Limb (tissue), 2 donors: ENCODE measurements around the gene TST.
"Not testable (repeated sequence)": the region's sequence is repeated elsewhere in the genome, so short reads cannot be mapped to it uniquely, and the experiment has no call there.

Experiments used
- DNase-seq, 2 donors: peaks; one replicate each; pipeline ENCODE4 v3.0.0-alpha.2; 2016; ENCODE audit errors: extremely low spot score in 2 of 2

Gene TST

DNA sequence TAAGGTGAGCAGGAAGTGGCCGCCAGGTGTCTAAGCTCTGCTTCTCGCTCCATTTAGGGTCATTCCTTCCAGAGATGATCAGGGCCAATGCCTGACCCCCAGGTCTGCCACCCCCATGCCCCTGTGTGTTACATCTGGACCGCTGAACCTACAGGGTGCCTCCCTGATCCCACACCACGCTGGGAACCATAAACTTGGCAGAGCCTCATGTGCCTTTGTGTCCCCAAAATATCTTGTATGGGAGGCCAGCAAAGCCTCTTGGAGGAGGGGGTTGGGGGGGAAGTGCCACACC, 3.7 kb downstream of the TST start:
- no peak for DNase-seq

DNA sequence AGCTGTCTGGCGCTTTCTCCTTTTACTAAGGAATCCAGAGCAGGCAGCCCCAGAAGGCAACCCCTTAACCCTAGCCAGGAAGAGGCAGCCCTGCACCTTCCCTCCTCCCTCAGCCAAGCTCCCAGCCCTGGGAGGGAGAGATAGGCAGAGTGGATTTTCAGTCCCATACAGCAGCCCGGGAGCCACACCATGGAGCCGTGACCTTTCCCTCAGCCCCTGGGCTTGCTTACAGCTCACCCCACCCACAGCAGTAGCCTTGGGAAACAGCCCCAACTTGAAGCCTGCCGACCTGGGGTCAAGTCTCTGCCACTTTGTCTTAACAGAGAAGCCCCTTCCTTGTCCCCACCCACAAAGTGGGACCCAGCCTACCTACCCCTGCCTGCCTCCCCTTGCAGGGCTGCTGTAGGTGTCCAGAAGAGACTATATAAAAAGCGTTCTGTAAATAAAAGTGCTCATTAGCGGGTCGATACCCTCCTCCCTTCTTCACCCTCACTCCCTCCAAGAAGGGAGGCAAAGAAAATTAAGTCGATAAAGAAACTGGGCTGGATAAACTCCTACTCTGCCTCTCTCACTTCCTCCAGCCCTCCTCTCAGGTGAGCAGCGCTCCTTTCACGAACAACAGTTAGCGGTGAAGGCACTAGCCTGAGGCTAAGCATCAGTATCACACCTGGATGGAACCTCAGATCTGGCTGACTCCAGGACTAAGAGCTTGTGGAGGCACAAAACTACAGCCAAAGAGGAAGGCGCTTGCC, 4.2 kb downstream of the TST start:
- DNase-seq: no peak

DNA sequence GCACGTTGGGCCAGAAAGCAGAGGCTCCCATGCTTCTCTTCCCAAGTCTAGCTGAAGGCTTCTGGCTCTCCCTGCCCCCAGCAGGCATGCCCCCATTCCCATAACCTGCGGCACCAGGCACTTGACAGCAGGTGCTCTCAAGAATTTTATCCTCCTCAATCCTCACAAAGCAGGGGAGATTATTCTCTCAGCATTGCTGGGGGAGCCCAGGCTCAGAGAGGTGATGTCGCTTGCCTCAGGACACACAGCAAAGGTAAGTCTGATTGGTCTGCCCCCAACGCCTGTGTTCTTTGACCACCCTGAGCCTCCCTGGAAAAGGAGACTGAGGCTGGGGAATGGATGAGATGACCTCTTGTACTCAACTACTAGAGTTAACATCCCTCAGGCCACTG, 4.8 kb downstream of the TST start:
- DNase-seq: no peak

GRCh38 chr22:37012956-37013355, 6.3 kb downstream of the TST start:
- no peak for DNase-seq

DNA sequence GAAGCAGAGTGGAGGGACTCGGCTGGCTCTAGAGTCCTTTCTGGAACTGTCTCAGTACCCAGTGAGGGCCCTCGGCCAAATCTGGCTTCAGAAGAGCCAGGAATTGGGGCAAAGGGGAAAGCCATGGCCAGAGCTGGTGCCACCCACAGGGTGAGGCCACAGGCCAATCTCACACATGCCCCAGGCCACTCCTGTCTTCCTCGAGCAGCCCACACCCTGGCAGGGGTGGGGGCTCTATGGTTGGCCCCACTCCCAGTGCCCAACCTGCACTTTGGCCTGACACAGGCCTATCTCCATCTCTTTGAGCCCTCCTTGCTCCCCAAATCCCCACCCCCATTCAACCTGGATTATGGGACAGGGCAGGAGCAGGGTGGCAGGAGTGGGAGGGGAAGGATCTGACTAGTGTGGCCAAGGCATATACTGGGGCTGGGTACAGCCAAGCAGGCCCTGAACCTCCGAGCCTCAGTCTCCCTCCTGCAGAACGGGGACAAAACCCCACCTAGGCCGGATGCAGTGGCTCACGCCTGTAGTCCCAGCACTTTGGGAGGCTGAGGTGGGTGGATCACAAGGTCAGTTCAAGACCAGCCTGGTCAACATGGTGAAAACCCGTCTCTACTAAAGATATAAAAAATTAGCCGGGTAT, 6.9 kb downstream of the TST start:
- DNase-seq: no peak

DNA sequence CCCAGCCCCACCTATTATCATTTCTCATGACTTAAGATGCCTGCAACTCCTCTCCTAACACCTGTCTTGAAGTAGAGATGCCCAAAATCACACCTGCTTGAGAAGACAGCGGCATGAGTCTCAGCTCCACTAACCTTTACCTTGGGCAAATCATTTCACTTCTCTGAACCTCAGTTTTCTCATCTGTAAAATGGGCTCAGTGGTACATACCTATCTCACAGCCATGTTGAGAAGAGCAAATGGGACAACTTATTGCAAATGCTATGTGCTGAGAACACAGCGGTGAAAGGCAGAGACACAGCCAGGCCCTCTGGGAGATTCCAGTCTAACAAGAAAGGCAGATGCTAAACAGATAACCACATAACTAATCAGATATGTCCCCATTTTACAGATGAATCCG, 7.8 kb downstream of the TST start:
- DNase-seq: no peak

DNA sequence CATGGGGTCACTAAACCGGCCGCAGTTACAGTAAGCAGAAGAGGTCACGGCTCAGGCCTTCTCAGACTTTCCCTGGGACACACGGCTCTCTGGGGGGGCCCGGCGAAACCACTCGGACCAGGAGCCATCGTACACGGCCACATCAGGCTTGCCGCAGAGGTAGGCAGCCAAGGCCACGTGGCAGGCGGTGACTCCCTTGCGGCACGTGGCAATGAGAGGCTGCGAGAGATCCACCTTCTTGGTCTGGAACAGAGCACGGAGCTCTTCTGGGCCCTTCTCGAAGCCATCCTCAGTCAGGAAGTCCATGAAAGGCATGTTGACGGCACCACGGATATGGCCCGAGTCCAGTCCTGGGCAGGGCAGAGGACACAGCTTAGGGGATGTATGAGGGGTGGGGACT, 8.3 kb downstream of the TST start:
- no peak for DNase-seq

GRCh38 chr22:37010174-37010573, 9.1 kb downstream of the TST start:
- DNase-seq: no peak

- no peak for DNase-seq
Measured at GRCh38 chr22:37009490-37009889, 9.8 kb downstream of the TST start.

GRCh38 chr22:37008365-37008764, 10.9 kb downstream of the TST start:
- DNase-seq: no peak

DNA sequence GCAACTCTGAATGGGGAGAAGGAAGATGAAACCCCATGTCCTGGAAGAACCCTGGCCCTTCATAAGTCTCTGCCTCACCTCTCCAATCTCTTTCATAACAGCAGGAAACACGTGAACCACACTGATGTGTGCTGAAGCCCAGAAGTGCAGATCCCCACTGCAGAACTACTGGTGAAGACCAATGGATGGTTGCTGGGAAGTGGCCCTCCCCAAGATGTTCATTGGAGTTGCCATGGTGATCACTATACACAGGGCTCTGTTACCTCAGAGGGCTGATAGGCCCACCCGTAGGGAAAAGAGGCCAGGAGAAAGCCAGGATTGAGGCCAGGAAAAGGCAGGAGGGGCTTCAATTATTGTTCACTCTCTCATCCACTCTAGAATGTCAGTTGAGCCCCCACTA, 11.6 kb downstream of the TST start:
- DNase-seq: no peak

GRCh38 chr22:37002633-37003032, 16.6 kb downstream of the TST start:
- DNase-seq: peak in 1 of 2 donors; percentile 38

GRCh38 chr22:37001826-37002225, 17.4 kb downstream of the TST start:
- peak in 1 of 2 donors; percentile 15 for DNase-seq

DNA sequence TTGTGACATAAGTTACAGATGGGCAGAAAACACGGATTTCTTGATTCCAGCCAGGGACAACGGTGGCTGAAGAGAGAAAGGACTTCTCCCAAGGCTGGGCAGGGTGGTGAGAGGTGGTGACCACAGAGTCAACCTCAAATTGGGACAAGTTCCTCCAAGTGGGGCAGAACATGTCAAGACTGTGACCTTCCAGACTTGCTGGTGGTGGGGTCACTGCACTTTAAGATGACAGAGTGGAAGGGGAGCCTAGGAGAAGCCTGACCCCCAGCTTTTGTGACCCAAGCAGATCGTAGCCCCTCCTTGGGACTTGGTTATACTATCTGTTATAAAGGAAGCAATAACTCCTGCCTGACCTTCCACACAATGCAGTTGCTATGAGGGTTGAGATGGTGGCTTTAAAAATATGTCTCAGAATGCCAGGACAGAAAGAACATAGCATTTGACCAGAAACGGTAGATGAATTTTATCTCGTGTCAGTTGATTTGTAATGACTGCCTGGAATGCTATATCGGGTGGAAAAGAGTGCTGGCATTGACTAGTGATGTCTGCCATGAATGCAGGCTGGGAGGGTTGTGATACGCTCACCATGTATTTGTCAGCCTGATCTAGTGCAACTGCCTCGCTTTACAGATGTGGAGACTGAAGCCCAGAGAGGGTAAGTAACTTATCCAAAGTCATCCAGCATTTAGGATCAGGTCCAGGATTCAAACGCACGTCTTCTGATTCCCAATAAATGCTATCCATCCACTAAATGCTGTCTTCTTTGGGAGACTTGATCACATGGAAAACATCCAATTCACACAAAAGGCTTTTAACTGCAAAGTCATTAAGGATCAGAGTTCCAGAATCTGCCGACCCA, 18.3 kb downstream of the TST start:
- DNase-seq: no peak

GRCh38 chr22:36999463-36999862, 19.8 kb downstream of the TST start:
- peak in 1 of 2 donors; percentile 16 for DNase-seq

DNA sequence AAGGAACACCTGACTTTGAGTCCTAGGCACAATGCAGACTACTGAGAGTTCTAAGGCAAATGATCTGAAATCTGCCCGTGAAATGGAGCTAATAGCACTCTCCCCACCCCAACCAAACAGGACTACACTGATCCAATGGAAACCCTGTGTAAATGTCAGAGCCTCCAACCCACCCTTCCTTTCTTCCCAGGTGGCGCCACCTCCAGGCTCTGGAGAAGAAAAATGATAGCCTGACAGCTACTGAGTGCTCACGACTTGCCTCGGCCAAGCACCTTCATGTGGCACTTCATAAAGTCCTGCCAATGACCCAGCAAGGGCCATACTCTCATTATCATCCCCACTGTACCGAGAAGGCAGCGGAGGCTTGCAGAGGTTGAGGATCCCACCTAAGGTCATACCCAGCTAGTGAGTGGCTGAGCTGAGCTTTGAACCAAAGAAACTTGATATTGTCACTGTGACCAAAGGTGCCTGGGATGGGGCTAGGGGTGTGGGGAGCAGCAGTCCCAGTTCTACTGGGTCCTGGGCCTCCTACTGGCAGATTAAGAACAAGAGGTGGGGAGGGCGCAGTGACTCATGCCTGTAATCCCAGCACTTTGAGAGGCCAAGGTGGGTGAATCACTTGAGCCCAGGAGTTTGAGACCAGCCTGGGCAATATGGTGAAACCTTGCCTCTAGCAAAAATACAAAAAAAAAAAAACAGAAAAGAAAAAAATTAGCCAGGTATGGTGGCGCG, 20.5 kb downstream of the TST start:
- no peak for DNase-seq

- DNase-seq: no peak
Measured at GRCh38 chr22:36997746-36998145, 21.5 kb downstream of the TST start.

DNA sequence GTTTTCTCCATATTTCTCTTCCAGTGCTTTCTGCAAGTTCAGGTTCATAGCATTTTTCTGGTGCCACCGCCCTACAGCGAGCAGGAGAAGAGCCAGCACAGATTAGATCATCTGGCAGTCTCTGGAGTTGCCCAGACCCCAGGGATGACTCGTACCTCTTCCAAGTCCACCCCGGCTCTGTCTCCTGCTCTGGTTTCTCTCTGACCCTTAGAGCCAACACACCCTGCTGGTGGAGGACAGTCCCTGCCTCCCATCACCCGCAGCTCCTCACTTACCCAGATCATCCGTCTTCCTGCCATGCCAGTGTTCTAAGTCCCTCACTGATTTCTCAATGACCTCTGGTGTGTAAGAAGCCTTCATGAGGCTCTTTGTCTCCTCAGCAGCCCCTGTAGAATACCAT, 28.0 kb downstream of the TST start:
- no peak for DNase-seq

- DNase-seq: no peak
Measured at GRCh38 chr22:36990457-36990856, 28.8 kb downstream of the TST start.

DNA sequence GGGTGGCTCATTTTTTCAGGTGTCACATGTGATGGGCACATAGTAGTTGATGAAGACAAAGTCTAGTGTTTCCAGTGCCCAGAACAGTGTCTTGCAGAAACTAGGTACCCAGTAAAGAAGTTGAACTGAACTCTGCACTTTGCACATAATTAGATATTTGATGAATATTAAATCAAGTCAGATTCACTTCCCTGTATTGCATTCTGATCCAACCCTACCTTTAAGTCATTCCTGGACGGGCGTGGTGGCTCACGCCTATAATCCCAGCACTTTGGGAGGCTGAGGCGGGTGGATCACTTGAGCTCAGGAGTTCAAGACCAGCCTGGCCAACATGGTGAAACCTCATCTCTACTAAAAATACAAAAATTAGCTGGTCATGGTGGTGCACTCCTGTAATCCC, 30.2 kb downstream of the TST start:
- DNase-seq: not testable (repeated sequence)

DNA sequence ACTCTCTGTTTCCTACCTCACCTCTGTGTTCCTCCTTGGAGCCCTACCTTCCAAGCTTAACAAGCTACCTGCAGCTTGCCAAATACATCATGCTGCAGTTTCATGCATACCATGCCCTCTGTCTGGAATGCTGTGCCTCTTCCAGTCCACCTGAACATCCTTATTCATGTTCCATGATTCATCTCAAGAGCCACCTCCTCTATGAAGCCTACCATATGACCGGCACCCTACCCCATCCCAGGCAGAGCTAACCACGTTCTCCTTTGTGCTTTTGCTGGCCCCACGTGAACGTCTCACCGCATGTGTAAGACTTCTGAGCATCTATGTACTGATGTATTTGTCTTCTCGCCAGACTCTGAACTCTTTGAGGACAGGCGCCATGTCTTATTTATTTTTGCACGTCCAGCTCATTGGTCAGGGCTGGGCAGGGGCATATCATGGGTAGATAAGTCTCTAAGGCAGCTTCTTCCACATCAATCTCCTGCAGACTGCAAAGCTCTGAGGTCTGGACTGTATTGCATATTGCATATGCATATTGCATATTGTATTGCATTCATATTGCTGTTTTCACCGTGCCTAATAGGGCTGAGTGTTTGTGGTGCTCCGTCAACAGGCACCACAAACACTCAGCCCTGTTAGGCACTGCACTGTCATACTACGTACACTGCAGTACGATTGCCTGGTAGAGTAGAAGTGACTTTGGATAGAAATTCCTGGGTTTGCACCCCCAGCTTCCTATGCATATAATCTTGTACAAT, 31.0 kb downstream of the TST start:
- DNase-seq: no peak
